HuH-7.5 (cell line): ENCODE data around the gene LRTM1.

Experiments
- DNase-seq: peaks from one replicate; pipeline ENCODE4 v3.0.0; 2011; ENCODE audit warnings: low spot score

LRTM1 gene

GRCh38 chr3:54891540-54891897, 36.3 kb downstream of the LRTM1 start:
- peak; percentile 7 for DNase-seq

GRCh38 chr3:54889731-54890130, 38.1 kb downstream of the LRTM1 start:
- no peak for DNase-seq

- no peak for DNase-seq
Observed at GRCh38 chr3:54888873-54889272, 39.0 kb downstream of the LRTM1 start.

- no peak for DNase-seq
Observed at GRCh38 chr3:54888162-54888561, 39.7 kb downstream of the LRTM1 start.

- no peak for DNase-seq
Observed at GRCh38 chr3:54882129-54882833, 45.6 kb downstream of the LRTM1 start.

- DNase-seq = no peak
Observed at GRCh38 chr3:54878145-54878544, 49.7 kb downstream of the LRTM1 start.

GRCh38 chr3:54877730-54878129, 50.1 kb downstream of the LRTM1 start:
- DNase-seq = no peak

- no peak for DNase-seq
Observed at GRCh38 chr3:54876694-54877093, 51.2 kb downstream of the LRTM1 start.

GRCh38 chr3:54875596-54876268, 52.1 kb downstream of the LRTM1 start:
- DNase-seq = no peak

- DNase-seq = no peak
Observed at GRCh38 chr3:54874816-54875556, 52.9 kb downstream of the LRTM1 start.

- DNase-seq = no peak
Observed at GRCh38 chr3:54873059-54874010, 54.5 kb downstream of the LRTM1 start.

GRCh38 chr3:54871867-54872266, 56.0 kb downstream of the LRTM1 start:
- no peak for DNase-seq

GRCh38 chr3:54870423-54870822, 57.4 kb downstream of the LRTM1 start:
- no peak for DNase-seq
